CD14-positive monocyte (primary cell): Measurements from ENCODE around the gene SIK2. TPM values are rescaled to one million over a fixed set of nuclear protein-coding genes. Genes with fewer than 3 reads are reported as not detected.

Source experiments
- DNase-seq, 3 donors: peaks; one replicate each; pipeline ENCODE4 v3.0.0-alpha.2; 2011 to 2022
- H2AFZ ChIP-seq: 2 replicates; pipeline ENCODE4 v1.6.0; 2012; ENCODE audit warnings: mild to moderate bottlenecking, low read depth, low read length, inconsistent platforms; ENCODE audit not compliant: insufficient read depth, poor library complexity, severe bottlenecking
- H3K27ac ChIP-seq, 2 donors: 1 replicate in 1 of 2; 2 replicates in 1 of 2; pipeline ENCODE4 v1.5.1; 2012 to 2013; ENCODE audit warnings: low read length in 2 of 2, control low read depth in 1 of 2, inconsistent platforms in 1 of 2, low read depth in 1 of 2, mild to moderate bottlenecking in 1 of 2
- H3K27me3 ChIP-seq, 2 donors: one replicate each; pipeline versions ENCODE4 v1.6.0 to v1.6.1; 2011 to 2013; ENCODE audit warnings: low read length in 2 of 2; ENCODE audit not compliant: control insufficient read depth in 2 of 2, insufficient read depth in 2 of 2
- H3K36me3 ChIP-seq, 2 donors: replicated peaks in 1 of 2; 1 replicate in 1 of 2; 2 replicates in 1 of 2; pipeline versions ENCODE4 v1.5.1 to v1.6.1; 2012 to 2013; ENCODE audit warnings: low read length in 2 of 2, control low read depth in 1 of 2, inconsistent platforms in 1 of 2, mild to moderate bottlenecking in 1 of 2; ENCODE audit not compliant: insufficient read depth in 2 of 2, control insufficient read depth in 1 of 2
- H3K4me1 ChIP-seq, 2 donors: 1 replicate in 1 of 2; 2 replicates in 1 of 2; pipeline versions ENCODE4 v1.5.1 to v1.6.1; 2012 to 2013; ENCODE audit warnings: low read length in 2 of 2, control low read depth in 1 of 2, inconsistent platforms in 1 of 2, mild to moderate bottlenecking in 1 of 2, moderate library complexity in 1 of 2; ENCODE audit not compliant: insufficient read depth in 2 of 2, control insufficient read depth in 1 of 2
- H3K4me2 ChIP-seq: replicated peaks from 2 replicates; pipeline ENCODE3; 2012; ENCODE audit warnings: low read length, moderate library complexity, mild to moderate bottlenecking; ENCODE audit not compliant: poor library complexity, severe bottlenecking; ENCODE audit errors: extremely low read depth
- H3K4me3 ChIP-seq, 3 experiments: fragments of 200-600 bp in 1 of 3; sonication (generic) in 1 of 3; replicated peaks in 1 of 3; 1 replicate in 2 of 3; 2 replicates in 1 of 3; pipeline ENCODE4 v1.5.1; 2011 to 2013; ENCODE audit warnings: low read length in 3 of 3, mild to moderate bottlenecking in 3 of 3, control low read depth in 2 of 3, low read depth in 2 of 3, inconsistent platforms in 1 of 3, moderate library complexity in 1 of 3
- H3K79me2 ChIP-seq: 2 replicates; pipeline ENCODE4 v1.6.0; 2012; ENCODE audit warnings: mild to moderate bottlenecking, control low read depth, inconsistent platforms, low read length, moderate library complexity; ENCODE audit not compliant: insufficient read depth
- H3K9ac ChIP-seq: 2 replicates; pipeline ENCODE4 v1.6.0; 2017; ENCODE audit warnings: low read length, mild to moderate bottlenecking; ENCODE audit not compliant: insufficient read depth, poor library complexity, severe bottlenecking
- H3K9me3 ChIP-seq, 2 donors: replicated peaks in 1 of 2; 1 replicate in 1 of 2; 2 replicates in 1 of 2; pipeline versions ENCODE4 v1.5.1 to v1.6.1; 2012 to 2013; ENCODE audit warnings: low read length in 2 of 2, control low read depth in 1 of 2; ENCODE audit not compliant: control insufficient read depth in 1 of 2, insufficient read depth in 1 of 2
- H4K20me1 ChIP-seq: 2 replicates; pipeline ENCODE4 v1.6.0; 2012; ENCODE audit warnings: mild to moderate bottlenecking, low read length, control low read depth, moderate library complexity; ENCODE audit not compliant: insufficient read depth
- H3K27ac Mint-ChIP-seq, 7 donors: one replicate each; pipeline ENCODE4 v1.8.0; 2020; ENCODE audit warnings: mild to moderate bottlenecking in 7 of 7, mixed read lengths in 7 of 7, moderate library complexity in 6 of 7, inconsistent platforms in 2 of 7
- H3K27me3 Mint-ChIP-seq, 3 donors: one replicate each; pipeline ENCODE4 v1.8.0; 2021 to 2022; ENCODE audit warnings: low read depth in 3 of 3, mild to moderate bottlenecking in 3 of 3, mixed read lengths in 3 of 3, moderate library complexity in 3 of 3, inconsistent platforms in 1 of 3
- H3K36me3 Mint-ChIP-seq, 2 donors: one replicate each; pipeline ENCODE4 v1.8.0; 2020; ENCODE audit warnings: mixed read lengths in 2 of 2, inconsistent platforms in 1 of 2, mild to moderate bottlenecking in 1 of 2
- H3K4me1 Mint-ChIP-seq: one replicate; pipeline ENCODE4 v1.8.0; 2020; ENCODE audit warnings: mild to moderate bottlenecking, mixed read lengths
- H3K4me3 Mint-ChIP-seq, 2 donors: one replicate each; pipeline ENCODE4 v1.8.0; 2020; ENCODE audit warnings: mild to moderate bottlenecking in 2 of 2, mixed read lengths in 2 of 2, moderate library complexity in 1 of 2
- H3K9me3 Mint-ChIP-seq, 7 donors: one replicate each; pipeline ENCODE4 v1.8.0; 2020 to 2022; ENCODE audit warnings: mixed read lengths in 7 of 7, mild to moderate bottlenecking in 6 of 7, moderate library complexity in 6 of 7, inconsistent platforms in 2 of 7
- WGBS: methylation state at CpG from one replicate; pipeline ENCODE4 v1.1.5; 2013; ENCODE audit warnings: missing lambda C conversion rate; ENCODE audit not compliant: insufficient coverage; 5-methylcytosine and 5-hydroxymethylcytosine counted together
- intact Hi-C, 2 donors: fragments of 100-400 bp; cut with micrococcal nuclease; formaldehyde crosslinking; loops; one replicate each; pipeline versions ENCODE4 v1.15.0 to v1.15.1; 2023
- polyA plus RNA-seq, 3 donors: library from polyadenylated mRNA; depleted of rRNA in 1 of 3; unstranded in 2 of 3; stranded (reverse) in 1 of 3; fragments of 300-500 nt in 2 of 3; fragments of >200 nt in 1 of 3; fragmentation: Illumina TruSeq in 2 of 3; gene quantifications; 1 replicate in 2 of 3; 2 replicates in 1 of 3; pipeline ENCODE4 v1.2.3, GENCODE V29; 2012 to 2021
- TF ChIP-seq, protein P1 (sequence below): fragments of 200-600 bp; IDR thresholded peaks from one replicate; pipeline ENCODE4 v1.8.0; 2022; ENCODE audit warnings: antibody characterized with exemption, mild to moderate bottlenecking

Gene SIK2
- polyA plus RNA-seq, 3 donors, result 0.16 to 8.8 (median 0.23) TPM

DNA sequence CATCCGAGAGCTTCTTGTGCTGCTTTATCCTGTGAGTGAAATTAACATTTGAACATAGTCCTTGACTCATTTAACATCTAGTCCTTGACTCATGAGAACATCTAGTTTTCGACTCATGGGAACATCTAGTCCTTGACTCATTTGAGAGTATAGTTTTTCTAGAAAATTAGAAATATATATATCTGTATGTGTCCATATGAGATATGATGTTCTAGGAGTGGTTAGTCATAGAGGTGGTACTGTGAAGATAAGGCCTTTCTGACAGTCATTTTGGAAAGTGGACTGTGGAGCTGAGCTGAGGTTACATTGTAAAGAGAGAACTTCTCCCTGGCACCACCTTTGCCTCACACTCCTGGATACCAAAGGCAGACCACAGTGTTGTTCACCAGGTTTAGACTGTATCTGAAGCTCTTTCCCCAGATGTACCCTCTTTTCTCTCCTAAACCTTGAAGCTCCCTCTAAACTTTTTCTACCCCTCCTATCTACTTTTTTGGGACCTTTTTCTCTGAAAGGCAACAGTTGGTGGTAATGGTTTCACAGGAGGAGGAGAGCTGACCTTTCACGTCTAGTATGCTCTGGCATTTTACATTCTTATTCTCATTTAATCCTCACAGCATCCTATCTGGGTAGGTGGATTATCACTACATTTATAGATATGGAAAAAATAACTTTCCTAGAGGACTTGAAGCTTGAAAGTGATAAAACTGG is 96.8 kb downstream of the SIK2 start:
- peaks cover 33 to 43% of the 10 kb centered on the region in 2 donors for H3K36me3 Mint-ChIP-seq
- H3K4me2 ChIP-seq, result no peak overlapping the region

DNA sequence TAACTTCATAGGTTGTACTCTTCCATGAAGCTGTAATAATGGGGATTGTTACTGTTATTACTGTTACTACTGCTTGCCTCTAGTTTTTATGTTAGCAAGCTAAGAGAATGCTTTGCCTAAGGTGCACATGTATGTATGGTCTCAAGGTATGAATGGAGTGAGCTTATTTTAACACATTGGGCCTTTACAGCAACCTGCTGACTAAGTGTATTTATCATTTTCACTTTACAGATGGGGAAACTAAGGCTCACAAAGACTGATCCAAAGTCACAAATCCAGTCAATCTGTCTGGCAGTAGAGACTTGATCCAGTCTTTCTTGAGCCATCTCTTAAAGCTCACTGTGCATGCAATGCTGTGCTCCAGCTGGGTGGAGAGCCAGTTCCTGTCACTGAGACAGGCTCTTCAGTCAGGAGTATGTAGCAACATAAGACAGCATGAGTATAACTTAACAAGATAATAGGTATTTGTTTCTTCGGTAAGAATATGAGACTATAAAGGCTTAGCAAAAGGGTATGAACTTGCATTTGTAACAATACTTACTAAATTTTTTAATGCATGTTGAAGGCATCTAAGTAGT is 97.4 kb downstream of the SIK2 start:
- H3K79me2 ChIP-seq, result no peaks in the 10 kb centered on the region
- no peak overlapping the region for H3K4me3 ChIP-seq
- peaks cover 35 to 76% of the 10 kb centered on the region in 2 donors for H3K36me3 ChIP-seq
- no peaks in the 10 kb centered on the region for H3K4me1 ChIP-seq
- Mint-ChIP-seq H3K27me3 (peaks cover 0 to 3% (median 0%) of the 10 kb centered on the region in 3 donors), H3K36me3 (peaks cover 38 to 49% of the 10 kb centered on the region in 2 donors), H3K4me1 (peaks cover 4% of the 10 kb centered on the region), H3K9me3 (no peaks in the 10 kb centered on the region), H3K27ac (peak overlapping the region in 1 of 7 donors; percentile 62), H3K4me3 (no peak overlapping the region)
- no peak overlapping the region for H3K9ac ChIP-seq
- H3K9me3 ChIP-seq, result no peaks in the 10 kb centered on the region
- H3K4me2 ChIP-seq, result no peak overlapping the region
- DNase-seq, result no peak
- intact Hi-C loops, result no loop called here
- H3K27ac ChIP-seq, result no peak overlapping the region
- no peaks in the 10 kb centered on the region for H4K20me1 ChIP-seq
- WGBS, result no CpG with 5 or more reads among the region's 1 CpG
- H3K27me3 ChIP-seq, result no peaks in the 10 kb centered on the region
- H2AFZ ChIP-seq, result no peak overlapping the region
- TF ChIP-seq, protein P1, sequence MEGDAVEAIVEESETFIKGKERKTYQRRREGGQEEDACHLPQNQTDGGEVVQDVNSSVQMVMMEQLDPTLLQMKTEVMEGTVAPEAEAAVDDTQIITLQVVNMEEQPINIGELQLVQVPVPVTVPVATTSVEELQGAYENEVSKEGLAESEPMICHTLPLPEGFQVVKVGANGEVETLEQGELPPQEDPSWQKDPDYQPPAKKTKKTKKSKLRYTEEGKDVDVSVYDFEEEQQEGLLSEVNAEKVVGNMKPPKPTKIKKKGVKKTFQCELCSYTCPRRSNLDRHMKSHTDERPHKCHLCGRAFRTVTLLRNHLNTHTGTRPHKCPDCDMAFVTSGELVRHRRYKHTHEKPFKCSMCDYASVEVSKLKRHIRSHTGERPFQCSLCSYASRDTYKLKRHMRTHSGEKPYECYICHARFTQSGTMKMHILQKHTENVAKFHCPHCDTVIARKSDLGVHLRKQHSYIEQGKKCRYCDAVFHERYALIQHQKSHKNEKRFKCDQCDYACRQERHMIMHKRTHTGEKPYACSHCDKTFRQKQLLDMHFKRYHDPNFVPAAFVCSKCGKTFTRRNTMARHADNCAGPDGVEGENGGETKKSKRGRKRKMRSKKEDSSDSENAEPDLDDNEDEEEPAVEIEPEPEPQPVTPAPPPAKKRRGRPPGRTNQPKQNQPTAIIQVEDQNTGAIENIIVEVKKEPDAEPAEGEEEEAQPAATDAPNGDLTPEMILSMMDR, result no peak

More for the DNA sequence above, 96.8 kb downstream of the SIK2 start:
- no peaks in the 10 kb centered on the region for H3K27me3 ChIP-seq
- H3K9me3 Mint-ChIP-seq, result no peaks in the 10 kb centered on the region
- TF ChIP-seq, protein P1, result no peak
- intact Hi-C loops, result no loop called here
- no peaks in the 10 kb centered on the region for H3K4me1 ChIP-seq
- H3K9ac ChIP-seq, result no peak overlapping the region
- H3K27ac Mint-ChIP-seq, result no peak overlapping the region
- H3K9me3 ChIP-seq, result no peaks in the 10 kb centered on the region
- peaks cover 0 to 3% (median 0%) of the 10 kb centered on the region in 3 donors for H3K27me3 Mint-ChIP-seq
- H2AFZ ChIP-seq, result no peak overlapping the region
- no peak overlapping the region for H3K4me3 Mint-ChIP-seq
- no peak overlapping the region for H3K4me3 ChIP-seq
- H3K36me3 ChIP-seq, result peaks cover 28 to 73% of the 10 kb centered on the region in 2 donors
- peaks cover 4% of the 10 kb centered on the region for H3K4me1 Mint-ChIP-seq
- H3K27ac ChIP-seq, result no peak overlapping the region
- H3K79me2 ChIP-seq, result no peaks in the 10 kb centered on the region
- DNase-seq, result no peak
- 100% methylated on average over 1 of the region's 3 CpGs for WGBS
- no peaks in the 10 kb centered on the region for H4K20me1 ChIP-seq
